ENCODE results near the gene SLC41A2. TPM values are rescaled to one million over a fixed set of nuclear protein-coding genes. Genes with fewer than 3 reads are reported as not detected.

SLC41A2 gene
- total and polyA plus RNA-seq, 10 of the 15 experiments (the other 5 are each of a cell fraction or from before 2014, with no cell fraction given): 3.5 to 19.0 (median 11.3) TPM

DNA sequence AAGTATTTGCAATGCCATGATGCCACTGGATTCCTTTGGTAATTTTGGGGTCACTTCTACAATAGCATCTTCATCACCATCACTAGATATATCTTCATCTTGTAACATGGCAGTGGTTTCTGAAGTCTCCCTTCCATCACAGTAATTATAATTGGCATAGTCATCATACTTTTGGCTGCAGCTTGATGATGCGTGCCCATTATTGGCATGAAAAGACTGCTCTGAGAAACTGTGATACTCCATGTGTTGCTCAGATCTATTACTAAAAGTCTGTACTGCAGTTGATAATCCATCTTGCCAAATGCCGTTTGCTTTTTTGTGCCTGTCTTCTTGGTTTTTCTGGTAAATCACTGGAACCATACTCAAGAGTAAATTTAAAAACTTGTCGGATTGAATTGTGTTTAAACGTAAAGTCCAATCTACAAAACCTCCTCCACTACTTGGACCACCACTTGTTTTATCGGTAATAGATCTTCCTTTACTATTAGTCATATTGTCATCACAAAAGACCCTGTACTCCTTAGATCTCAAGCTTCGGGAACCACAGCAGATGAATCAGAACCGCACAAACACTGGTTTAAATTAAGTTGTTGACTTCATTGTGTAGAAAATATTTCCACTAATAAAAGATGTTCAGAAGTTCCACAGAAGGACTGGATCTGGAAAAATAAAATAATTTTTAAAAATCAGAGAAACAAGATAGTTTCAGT is 29.9 kb downstream of the SLC41A2 start:
- WGBS (ENCODE audit: insufficient coverage, insufficient replicate concordance, low lambda C conversion rate, missing lambda C conversion rate): 95% methylated on average over 7 of the region's 7 CpGs
- Histone ChIP-seq H3K4me2 (ENCODE audit: control insufficient read depth, insufficient read depth) (no peak overlapping the region), H2AFZ (ENCODE audit: control insufficient read depth, low read depth, low read length) (no peak overlapping the region), H4K20me1 (ENCODE audit: control insufficient read depth, insufficient read depth) (no peaks in the 10 kb centered on the region), H3K36me3 (ENCODE audit: control insufficient read depth in 2 of 2, insufficient read depth in 2 of 2, low read length in 1 of 2) (0 out of 4 replicates have a peak, but pooled peaks cover 0 to 4% of the 10 kb centered on the region in 2 experiments), H3K9ac (ENCODE audit: control insufficient read depth, insufficient read depth, low read length) (no peak overlapping the region), H3K4me1 (ENCODE audit: control insufficient read depth, insufficient read depth, low read length) (peaks cover 37% of the 10 kb centered on the region), H3K4me3 (no peak overlapping the region), H3K79me2 (ENCODE audit: control insufficient read depth, insufficient read depth, low read length) (peaks cover 6% of the 10 kb centered on the region), H3K27ac (ENCODE audit: control insufficient read depth, insufficient read depth) (no peak overlapping the region; the same call in 1 of the 2 replicates), H3K9me3 (replicated peaks; ENCODE audit: control insufficient read depth, insufficient read depth, low read length) (no peaks in the 10 kb centered on the region; the same call in 1 of the 3 replicates), H3K27me3 (replicated peaks in 1 of 2; ENCODE audit: control insufficient read depth in 2 of 2, insufficient read depth in 2 of 2, low read length in 1 of 2) (no peaks in the 10 kb centered on the region)
- ATAC-seq: no peak
- ChIA-PET RAD21 (ENCODE audit: unreplicated experiment) (interaction anchor here (0.7 to 1.9 kb wide), 2 partner anchors 29 to 56 kb away, joined by 3 to 6 read pairs; no protein-coding TSS in a partner anchor), SMC1A (ENCODE audit: uncharacterized antibody, unreplicated experiment) (interaction anchor here (2.3 kb wide), 1 partner anchor 25 kb away, joined by 7 read pairs; no protein-coding TSS in a partner anchor), POLR2A (no interaction called here), CTCF (no interaction called here)
- TF ChIP-seq NRF1 (conservative IDR thresholded peaks at IDR 0.05; ENCODE audit: low read depth, low read length) (no peak), SMAD1 (IDR thresholded peaks at IDR 0.05; ENCODE audit: low read depth, partially characterized antibody) (no peak), JUNB (IDR thresholded peaks at IDR 0.05) (no peak), POU2F2 (IDR thresholded peaks at IDR 0.05; ENCODE audit: borderline replicate concordance, low read depth, low read length) (no peak), SUPT20H (IDR thresholded peaks at IDR 0.05; ENCODE audit: borderline replicate concordance, control insufficient read depth, low read depth, low read length) (no peak), TCF7 (IDR thresholded peaks at IDR 0.05; ENCODE audit: borderline replicate concordance) (no peak), ZNF24 (IDR thresholded peaks at IDR 0.05) (no peak), MYC (IDR thresholded peaks at IDR 0.05; ENCODE audit: insufficient read depth, insufficient read length, insufficient replicate concordance, low read length, severe bottlenecking) (no peak), HDAC2 (IDR thresholded peaks at IDR 0.05) (no peak), IRF4 (IDR thresholded peaks at IDR 0.05; ENCODE audit: low read depth, low read length) (no peak), CREM (IDR thresholded peaks at IDR 0.05; ENCODE audit: low read depth) (no peak), KDM1A (IDR thresholded peaks at IDR 0.05; ENCODE audit: borderline replicate concordance) (no peak)
- TF ChIP-seq, protein P1, sequence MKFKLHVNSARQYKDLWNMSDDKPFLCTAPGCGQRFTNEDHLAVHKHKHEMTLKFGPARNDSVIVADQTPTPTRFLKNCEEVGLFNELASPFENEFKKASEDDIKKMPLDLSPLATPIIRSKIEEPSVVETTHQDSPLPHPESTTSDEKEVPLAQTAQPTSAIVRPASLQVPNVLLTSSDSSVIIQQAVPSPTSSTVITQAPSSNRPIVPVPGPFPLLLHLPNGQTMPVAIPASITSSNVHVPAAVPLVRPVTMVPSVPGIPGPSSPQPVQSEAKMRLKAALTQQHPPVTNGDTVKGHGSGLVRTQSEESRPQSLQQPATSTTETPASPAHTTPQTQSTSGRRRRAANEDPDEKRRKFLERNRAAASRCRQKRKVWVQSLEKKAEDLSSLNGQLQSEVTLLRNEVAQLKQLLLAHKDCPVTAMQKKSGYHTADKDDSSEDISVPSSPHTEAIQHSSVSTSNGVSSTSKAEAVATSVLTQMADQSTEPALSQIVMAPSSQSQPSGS (IDR thresholded peaks at IDR 0.05; ENCODE audit: low read length): no peak
- TF ChIP-seq, protein P2, sequence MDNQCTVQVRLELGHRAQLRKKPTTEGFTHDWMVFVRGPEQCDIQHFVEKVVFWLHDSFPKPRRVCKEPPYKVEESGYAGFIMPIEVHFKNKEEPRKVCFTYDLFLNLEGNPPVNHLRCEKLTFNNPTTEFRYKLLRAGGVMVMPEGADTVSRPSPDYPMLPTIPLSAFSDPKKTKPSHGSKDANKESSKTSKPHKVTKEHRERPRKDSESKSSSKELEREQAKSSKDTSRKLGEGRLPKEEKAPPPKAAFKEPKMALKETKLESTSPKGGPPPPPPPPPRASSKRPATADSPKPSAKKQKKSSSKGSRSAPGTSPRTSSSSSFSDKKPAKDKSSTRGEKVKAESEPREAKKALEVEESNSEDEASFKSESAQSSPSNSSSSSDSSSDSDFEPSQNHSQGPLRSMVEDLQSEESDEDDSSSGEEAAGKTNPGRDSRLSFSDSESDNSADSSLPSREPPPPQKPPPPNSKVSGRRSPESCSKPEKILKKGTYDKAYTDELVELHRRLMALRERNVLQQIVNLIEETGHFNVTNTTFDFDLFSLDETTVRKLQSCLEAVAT (IDR thresholded peaks at IDR 0.05): no peak
- TF ChIP-seq, protein P3, sequence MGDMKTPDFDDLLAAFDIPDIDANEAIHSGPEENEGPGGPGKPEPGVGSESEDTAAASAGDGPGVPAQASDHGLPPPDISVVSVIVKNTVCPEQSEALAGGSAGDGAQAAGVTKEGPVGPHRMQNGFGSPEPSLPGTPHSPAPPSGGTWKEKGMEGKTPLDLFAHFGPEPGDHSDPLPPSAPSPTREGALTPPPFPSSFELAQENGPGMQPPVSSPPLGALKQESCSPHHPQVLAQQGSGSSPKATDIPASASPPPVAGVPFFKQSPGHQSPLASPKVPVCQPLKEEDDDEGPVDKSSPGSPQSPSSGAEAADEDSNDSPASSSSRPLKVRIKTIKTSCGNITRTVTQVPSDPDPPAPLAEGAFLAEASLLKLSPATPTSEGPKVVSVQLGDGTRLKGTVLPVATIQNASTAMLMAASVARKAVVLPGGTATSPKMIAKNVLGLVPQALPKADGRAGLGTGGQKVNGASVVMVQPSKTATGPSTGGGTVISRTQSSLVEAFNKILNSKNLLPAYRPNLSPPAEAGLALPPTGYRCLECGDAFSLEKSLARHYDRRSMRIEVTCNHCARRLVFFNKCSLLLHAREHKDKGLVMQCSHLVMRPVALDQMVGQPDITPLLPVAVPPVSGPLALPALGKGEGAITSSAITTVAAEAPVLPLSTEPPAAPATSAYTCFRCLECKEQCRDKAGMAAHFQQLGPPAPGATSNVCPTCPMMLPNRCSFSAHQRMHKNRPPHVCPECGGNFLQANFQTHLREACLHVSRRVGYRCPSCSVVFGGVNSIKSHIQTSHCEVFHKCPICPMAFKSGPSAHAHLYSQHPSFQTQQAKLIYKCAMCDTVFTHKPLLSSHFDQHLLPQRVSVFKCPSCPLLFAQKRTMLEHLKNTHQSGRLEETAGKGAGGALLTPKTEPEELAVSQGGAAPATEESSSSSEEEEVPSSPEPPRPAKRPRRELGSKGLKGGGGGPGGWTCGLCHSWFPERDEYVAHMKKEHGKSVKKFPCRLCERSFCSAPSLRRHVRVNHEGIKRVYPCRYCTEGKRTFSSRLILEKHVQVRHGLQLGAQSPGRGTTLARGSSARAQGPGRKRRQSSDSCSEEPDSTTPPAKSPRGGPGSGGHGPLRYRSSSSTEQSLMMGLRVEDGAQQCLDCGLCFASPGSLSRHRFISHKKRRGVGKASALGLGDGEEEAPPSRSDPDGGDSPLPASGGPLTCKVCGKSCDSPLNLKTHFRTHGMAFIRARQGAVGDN (IDR thresholded peaks at IDR 0.05): no peak
- TF ChIP-seq, protein P4, sequence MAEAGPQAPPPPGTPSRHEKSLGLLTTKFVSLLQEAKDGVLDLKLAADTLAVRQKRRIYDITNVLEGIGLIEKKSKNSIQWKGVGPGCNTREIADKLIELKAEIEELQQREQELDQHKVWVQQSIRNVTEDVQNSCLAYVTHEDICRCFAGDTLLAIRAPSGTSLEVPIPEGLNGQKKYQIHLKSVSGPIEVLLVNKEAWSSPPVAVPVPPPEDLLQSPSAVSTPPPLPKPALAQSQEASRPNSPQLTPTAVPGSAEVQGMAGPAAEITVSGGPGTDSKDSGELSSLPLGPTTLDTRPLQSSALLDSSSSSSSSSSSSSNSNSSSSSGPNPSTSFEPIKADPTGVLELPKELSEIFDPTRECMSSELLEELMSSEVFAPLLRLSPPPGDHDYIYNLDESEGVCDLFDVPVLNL (IDR thresholded peaks at IDR 0.05; ENCODE audit: low read depth, low read length): no peak
- no peak for DNase-seq (ENCODE audit: low read depth, low spot score)
- BruUV-seq (replicated peaks): no TSS peak
- in situ Hi-C loops (cut with MboI): no loop called here
- intact Hi-C loops (cut with micrococcal nuclease; ENCODE audit: unreplicated experiment): no loop called here
- no peak for FAIRE-seq

Data from GM12878 (cell line).